GM18499 (cell line): ENCODE measurements around the gene S100A2.
A peak's percentile ranks its signal among the peaks of the same experiment; 100 is the strongest.

Source experiments
- ATAC-seq: cut with Tn5 transposase; IDR thresholded peaks from one replicate; pipeline ENCODE4 v1.9.1; 2021; ENCODE audit warnings: moderate number of reproducible peaks; ENCODE audit not compliant: insufficient read depth, unreplicated experiment

S100A2 gene

GRCh38 chr1:153565529-153566374 lies at the start of gene S100A2:
TSS of gene S100A2 (minus strand) at chr1:153565844. CDS start at chr1:153563877, 1,967 bp downstream.
- no peak for ATAC-seq

GRCh38 chr1:153615406-153615805 lies 49.8 kb upstream of the S100A2 start:
- ATAC-seq, result no peak

GRCh38 chr1:153614906-153615305 lies 49.3 kb upstream of the S100A2 start:
- no peak for ATAC-seq

GRCh38 chr1:153614189-153614900 lies 48.7 kb upstream of the S100A2 start:
- no peak for ATAC-seq

- no peak for ATAC-seq
Measured at GRCh38 chr1:153613406-153613805, 47.8 kb upstream of the S100A2 start.

- no peak for ATAC-seq
Measured at GRCh38 chr1:153612755-153613331, 47.2 kb upstream of the S100A2 start, which contains the start of gene S100A16. TSS of gene S100A16 (minus strand) at chr1:153613137. CDS start at chr1:153608151, 4,986 bp downstream.

- ATAC-seq, result no peak
Measured at GRCh38 chr1:153612111-153612754, 46.6 kb upstream of the S100A2 start.

- no peak for ATAC-seq
Measured at GRCh38 chr1:153611356-153611755, 45.7 kb upstream of the S100A2 start.

- ATAC-seq, result no peak
Measured at GRCh38 chr1:153610811-153611301, 45.2 kb upstream of the S100A2 start.

GRCh38 chr1:153610334-153610733 lies 44.7 kb upstream of the S100A2 start:
- no peak for ATAC-seq

- no peak for ATAC-seq
Measured at GRCh38 chr1:153609585-153609907, 43.9 kb upstream of the S100A2 start.

GRCh38 chr1:153608742-153609584 lies 43.3 kb upstream of the S100A2 start:
- ATAC-seq, result no peak

GRCh38 chr1:153608089-153608682 lies 42.5 kb upstream of the S100A2 start:
- no peak for ATAC-seq

GRCh38 chr1:153607381-153607780 lies 41.7 kb upstream of the S100A2 start:
- no peak for ATAC-seq

GRCh38 chr1:153606194-153606593 lies 40.5 kb upstream of the S100A2 start:
- no peak for ATAC-seq

- no peak for ATAC-seq
Measured at GRCh38 chr1:153602749-153603148, 37.1 kb upstream of the S100A2 start.

- no peak for ATAC-seq
Measured at GRCh38 chr1:153599847-153600246, 34.2 kb upstream of the S100A2 start.

GRCh38 chr1:153598309-153599172 lies 32.9 kb upstream of the S100A2 start:
- ATAC-seq, result peak; percentile 85
